Activated CD4-positive, alpha-beta T cell treated with anti-CD3 and anti-CD28 coated beads, Interleukin-2, amount 10 ng/mL, durations not matched to agents 24 days and 14 days (primary cell): ENCODE data around the gene ATP6V0B. TPM values are rescaled to one million over a fixed set of nuclear protein-coding genes. Genes with fewer than 3 reads are reported as not detected.

Experiments used
- DNase-seq: peaks from one replicate; pipeline ENCODE4 v3.0.0; 2022
- H3K27ac Mint-ChIP-seq: one replicate; pipeline ENCODE4 v1.8.0; 2022; ENCODE audit warnings: mild to moderate bottlenecking, mixed read lengths
- H3K27me3 Mint-ChIP-seq: one replicate; pipeline ENCODE4 v1.8.0; 2022; ENCODE audit warnings: mixed read lengths
- H3K36me3 Mint-ChIP-seq: one replicate; pipeline ENCODE4 v1.8.0; 2022; ENCODE audit warnings: low read depth, mild to moderate bottlenecking, mixed read lengths
- H3K4me1 Mint-ChIP-seq: one replicate; pipeline ENCODE4 v1.8.0; 2021; ENCODE audit warnings: mixed read lengths
- H3K4me3 Mint-ChIP-seq: one replicate; pipeline ENCODE4 v1.8.0; 2022; ENCODE audit warnings: mild to moderate bottlenecking, moderate library complexity, mixed read lengths
- H3K9me3 Mint-ChIP-seq: one replicate; pipeline ENCODE4 v1.8.0; 2021; ENCODE audit warnings: mixed read lengths
- intact Hi-C: fragments of 100-400 bp; cut with micrococcal nuclease; formaldehyde crosslinking; loops from one replicate; pipeline ENCODE4 v1.15.1; 2023
- total RNA-seq: library from RNA; stranded (reverse); gene quantifications from 2 replicates; pipeline ENCODE4 v1.2.3, GENCODE V29; 2022

The ATP6V0B gene
- total RNA-seq, 1 donor from 2014 or later: 182 TPM

DNA sequence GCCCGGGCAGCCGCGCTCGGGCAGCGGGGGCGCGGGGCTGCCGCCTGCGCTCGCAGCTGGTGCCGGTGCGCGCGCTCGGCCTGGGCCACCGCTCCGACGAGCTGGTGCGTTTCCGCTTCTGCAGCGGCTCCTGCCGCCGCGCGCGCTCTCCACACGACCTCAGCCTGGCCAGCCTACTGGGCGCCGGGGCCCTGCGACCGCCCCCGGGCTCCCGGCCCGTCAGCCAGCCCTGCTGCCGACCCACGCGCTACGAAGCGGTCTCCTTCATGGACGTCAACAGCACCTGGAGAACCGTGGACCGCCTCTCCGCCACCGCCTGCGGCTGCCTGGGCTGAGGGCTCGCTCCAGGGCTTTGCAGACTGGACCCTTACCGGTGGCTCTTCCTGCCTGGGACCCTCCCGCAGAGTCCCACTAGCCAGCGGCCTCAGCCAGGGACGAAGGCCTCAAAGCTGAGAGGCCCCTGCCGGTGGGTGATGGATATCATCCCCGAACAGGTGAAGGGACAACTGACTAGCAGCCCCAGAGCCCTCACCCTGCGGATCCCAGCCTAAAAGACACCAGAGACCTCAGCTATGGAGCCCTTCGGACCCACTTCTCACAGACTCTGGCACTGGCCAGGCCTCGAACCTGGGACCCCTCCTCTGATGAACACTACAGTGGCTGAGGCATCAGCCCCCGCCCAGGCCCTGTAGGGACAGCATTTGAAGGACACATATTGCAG is 38.2 kb upstream of the ATP6V0B start:
- Mint-ChIP-seq H3K36me3 (peaks cover 7% of the 10 kb centered on the region), H3K27ac (no peak overlapping the region), H3K9me3 (no peaks in the 10 kb centered on the region), H3K4me1 (peaks cover 8% of the 10 kb centered on the region), H3K27me3 (peaks cover 9% of the 10 kb centered on the region), H3K4me3 (peak overlapping the region; percentile 64)
- DNase-seq: peak; percentile 75
- intact Hi-C loops: no loop called here

DNA sequence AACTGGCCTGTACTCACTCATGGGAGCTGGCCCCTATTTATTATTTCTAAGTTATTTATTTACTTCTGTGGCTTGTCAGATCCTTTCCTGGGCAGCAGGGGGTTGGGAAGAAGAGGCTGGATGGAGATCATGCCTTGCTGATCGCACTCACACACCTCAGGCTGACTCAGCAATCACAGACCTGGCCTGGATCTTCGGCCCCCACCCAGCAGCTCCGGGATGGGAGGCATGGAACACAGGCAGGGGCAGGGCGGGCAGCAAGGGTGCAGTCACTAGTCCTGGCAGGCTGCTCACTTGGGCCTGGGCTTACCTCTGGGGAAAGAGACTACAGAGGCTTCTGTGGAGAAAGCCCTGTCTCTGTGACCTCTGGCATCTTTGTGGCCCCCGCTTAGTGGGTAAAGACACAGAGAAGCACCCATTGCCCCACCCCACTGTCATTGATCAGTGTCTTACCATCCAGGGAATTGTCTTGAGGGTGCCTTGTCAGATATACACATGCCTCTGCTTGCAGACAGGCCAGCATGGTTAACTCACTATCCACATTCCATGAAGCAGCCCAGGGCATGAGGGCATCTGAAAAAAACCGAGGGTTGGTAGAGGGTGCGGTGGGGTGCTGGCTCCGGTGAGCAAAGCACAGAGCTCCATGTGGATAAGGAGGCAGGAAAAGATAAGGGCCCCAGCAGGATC is 37.4 kb upstream of the ATP6V0B start:
- Mint-ChIP-seq H3K9me3 (no peaks in the 10 kb centered on the region), H3K27me3 (peaks cover 9% of the 10 kb centered on the region), H3K4me3 (no peak overlapping the region), H3K36me3 (peaks cover 7% of the 10 kb centered on the region), H3K4me1 (peaks cover 8% of the 10 kb centered on the region), H3K27ac (no peak overlapping the region)
- intact Hi-C loops: no loop called here
- no peak for DNase-seq

DNA sequence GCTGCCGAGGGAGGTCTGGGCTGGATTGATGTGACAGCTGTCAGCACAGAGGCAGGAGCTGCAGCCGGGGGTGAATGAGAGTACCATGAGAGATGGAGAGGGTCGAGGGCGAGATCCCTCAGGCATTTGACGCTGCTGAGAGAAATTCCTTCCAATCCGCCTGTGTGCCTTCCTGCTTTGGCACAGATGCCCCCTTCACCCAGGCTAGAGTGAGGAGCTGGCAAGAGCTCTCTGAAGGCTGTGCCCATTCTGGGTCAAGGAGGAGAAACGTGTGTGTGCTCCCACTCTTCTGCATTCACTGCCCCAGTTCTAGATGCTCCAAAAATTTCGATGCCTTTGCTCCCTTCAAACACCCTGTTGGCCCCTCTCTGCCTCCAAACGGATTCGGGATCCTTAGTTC is 36.4 kb upstream of the ATP6V0B start:
- Mint-ChIP-seq H3K4me3 (no peak overlapping the region), H3K9me3 (no peaks in the 10 kb centered on the region), H3K27ac (no peak overlapping the region), H3K36me3 (peaks cover 12% of the 10 kb centered on the region), H3K4me1 (peaks cover 12% of the 10 kb centered on the region), H3K27me3 (peaks cover 3% of the 10 kb centered on the region)
- intact Hi-C loops: no loop called here
- no peak for DNase-seq

DNA sequence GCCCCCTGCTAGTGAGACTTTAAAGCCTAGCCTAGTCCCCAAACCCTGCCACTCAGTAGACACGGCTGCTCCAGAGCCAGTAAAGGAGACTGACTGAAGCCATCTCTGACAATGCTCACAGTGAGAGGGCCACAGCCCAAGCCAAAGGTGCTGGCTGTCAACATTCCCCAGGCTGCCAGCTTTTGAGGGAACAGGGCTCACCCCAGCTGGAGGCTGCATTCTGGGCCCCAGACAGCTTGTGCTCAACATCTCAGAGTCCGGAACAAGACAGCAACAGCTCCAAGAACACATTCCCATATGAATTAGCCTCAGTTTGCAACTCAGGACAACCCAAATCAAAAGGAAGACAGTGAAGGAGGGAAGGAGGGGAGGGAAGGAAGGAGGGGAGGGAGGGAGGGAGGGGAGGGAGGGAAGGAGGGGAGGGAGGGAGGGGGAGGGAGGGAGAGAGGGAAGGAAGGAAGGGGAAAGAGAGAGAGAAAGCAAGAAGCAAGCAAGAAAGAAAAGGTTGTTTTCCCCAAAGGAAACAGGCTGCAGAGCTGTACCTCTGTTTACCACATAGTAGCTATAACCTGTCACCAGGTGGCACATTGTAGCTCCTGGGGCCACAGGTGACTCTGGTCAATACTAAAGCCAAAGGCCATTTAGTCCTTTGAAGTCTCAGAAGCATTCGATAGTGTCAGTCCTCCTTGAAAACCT is 35.7 kb upstream of the ATP6V0B start:
- DNase-seq: no peak
- Mint-ChIP-seq H3K36me3 (peaks cover 12% of the 10 kb centered on the region), H3K4me1 (peaks cover 10% of the 10 kb centered on the region), H3K27ac (no peak overlapping the region), H3K27me3 (peaks cover 3% of the 10 kb centered on the region), H3K4me3 (no peak overlapping the region), H3K9me3 (no peaks in the 10 kb centered on the region)
- intact Hi-C loops: no loop called here

DNA sequence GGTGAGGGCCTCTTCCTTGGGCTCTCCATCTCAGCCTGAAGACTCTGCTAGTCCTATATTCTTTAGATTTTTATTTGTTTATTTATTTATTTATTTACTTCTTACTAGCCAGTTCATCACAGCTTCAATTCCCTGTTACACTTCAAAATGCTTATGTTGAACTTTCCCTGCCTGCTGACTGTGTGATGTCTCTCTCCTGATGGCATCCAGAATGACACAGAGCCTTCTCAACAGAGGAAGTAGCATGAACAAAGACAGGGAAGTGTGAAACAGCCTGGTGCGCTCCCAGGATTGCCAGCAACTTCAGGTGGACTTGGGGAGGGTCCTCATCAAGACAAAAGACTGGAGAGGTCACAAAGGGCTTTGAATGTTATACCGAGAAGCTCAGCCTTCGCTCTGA is 32.3 kb upstream of the ATP6V0B start:
- DNase-seq: no peak
- no peak overlapping the region for H3K27ac Mint-ChIP-seq
- H3K36me3 Mint-ChIP-seq: peaks cover 21% of the 10 kb centered on the region
- H3K27me3 Mint-ChIP-seq: no peaks in the 10 kb centered on the region
- intact Hi-C loops: no loop called here
- H3K9me3 Mint-ChIP-seq: no peaks in the 10 kb centered on the region
- no peak overlapping the region for H3K4me3 Mint-ChIP-seq
- peaks cover 23% of the 10 kb centered on the region for H3K4me1 Mint-ChIP-seq

DNA sequence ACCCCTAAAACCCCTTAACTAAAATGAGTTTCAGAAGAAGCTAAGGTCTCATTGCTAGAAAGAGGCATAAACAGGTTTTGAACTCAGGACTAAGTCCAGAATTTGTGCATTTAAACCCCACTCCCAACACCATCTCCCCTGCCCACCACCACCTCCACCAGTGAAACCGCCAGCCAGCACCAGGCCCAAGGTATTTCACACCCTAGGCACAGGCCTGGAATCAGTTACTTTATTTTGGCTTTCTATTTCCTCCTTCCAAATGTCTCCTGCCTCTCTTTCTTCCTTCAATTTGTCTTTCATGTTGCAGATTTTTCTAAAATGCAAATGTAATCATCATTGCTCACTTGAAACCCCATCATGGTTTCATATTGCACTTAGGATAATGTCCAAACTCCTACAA is 29.9 kb upstream of the ATP6V0B start:
- intact Hi-C loops: no loop called here
- Mint-ChIP-seq H3K36me3 (peaks cover 17% of the 10 kb centered on the region), H3K4me1 (peaks cover 35% of the 10 kb centered on the region), H3K27me3 (no peaks in the 10 kb centered on the region), H3K4me3 (peak overlapping the region; percentile 99), H3K9me3 (no peaks in the 10 kb centered on the region), H3K27ac (peak overlapping the region; percentile 79)
- no peak for DNase-seq

DNA sequence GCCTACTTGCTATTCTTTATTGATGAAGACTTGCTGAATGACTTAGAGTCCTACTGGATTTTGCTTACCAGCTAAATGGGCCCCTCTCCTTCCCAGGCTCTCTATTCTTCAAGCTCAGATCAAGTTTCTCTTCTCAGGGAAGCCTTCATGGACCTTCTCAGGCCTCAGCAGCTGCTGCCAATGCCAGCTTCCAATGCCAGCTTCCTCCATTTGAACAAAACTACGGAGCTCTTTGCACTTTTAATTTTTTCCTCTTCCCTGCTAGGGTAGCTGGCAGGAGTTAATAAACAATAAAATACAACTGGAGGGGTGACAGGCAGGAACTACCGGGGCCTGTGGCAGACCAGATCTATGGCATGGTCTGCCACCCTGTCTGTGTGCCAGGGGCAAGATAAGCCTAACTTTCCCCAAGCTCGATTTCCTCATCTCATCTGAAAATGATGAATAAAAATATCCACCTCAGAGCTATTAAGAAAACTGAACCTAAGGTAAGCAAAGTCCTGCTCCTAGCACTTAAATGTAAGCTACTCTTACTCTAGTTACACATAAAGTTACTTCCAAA is 29.0 kb upstream of the ATP6V0B start:
- Mint-ChIP-seq H3K4me1 (peaks cover 40% of the 10 kb centered on the region), H3K36me3 (peaks cover 20% of the 10 kb centered on the region), H3K9me3 (no peaks in the 10 kb centered on the region), H3K27ac (peak overlapping the region; percentile 97), H3K4me3 (peak overlapping the region; percentile 99), H3K27me3 (no peaks in the 10 kb centered on the region)
- peak; percentile 60 for DNase-seq
- intact Hi-C loops: loop anchor here (1.0 to 2.0 kb wide), 9 partner anchors 24 to 685 kb away; partner anchors contain the start of genes ATP6V0B, CCDC24, KDM4A and ST3GAL3

DNA sequence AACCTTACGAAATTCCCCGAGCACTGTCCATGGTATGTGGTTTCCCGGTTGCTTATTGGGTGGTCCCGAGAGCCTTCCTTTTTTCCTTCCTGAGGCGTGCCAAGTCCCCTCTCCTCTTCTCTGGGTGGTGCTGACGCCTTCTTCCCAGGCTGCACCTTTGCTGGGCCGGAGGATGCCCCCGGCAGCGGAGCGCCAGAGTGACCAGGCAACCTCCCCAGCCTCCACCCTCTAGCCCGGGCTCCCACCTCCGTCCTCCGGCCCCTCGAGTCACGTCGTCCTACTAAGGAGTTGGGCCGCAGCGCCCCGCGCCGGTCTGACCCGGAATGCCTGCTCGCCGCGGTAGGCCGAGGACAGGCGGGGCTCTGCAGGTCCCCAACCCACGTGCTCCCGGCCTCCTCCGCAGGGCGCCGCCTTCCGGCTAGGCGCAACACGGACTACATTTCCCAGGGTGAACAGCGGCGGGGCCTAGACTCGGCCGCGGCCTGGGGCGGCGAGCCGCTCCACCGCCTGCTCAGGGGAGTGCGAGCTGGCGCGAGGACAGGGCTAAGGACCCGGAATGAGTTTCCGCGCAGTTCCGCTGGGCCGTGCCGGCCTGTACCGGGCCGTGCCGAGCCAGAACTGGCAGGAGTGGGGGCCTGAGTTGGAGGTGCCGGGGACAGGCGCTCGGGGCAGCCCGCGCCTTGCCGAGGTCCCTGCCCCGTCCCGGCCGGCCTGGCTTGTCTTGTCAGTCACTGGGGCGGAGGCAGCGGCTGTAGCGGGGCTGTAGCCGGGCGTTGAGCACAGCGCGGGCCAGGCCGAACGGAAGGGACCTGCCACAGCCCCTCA is 28.3 kb upstream of the ATP6V0B start, which contains the start of gene IPO13:
TSS of gene IPO13 (plus strand) at position 715 of the 825 bp plus-strand sequence. CDS start 651 bp downstream, outside the sequence.
- DNase-seq: peak; percentile 99
- Mint-ChIP-seq H3K27ac (peak within 1 kb of the TSS; percentile 97), H3K4me3 (peak within 1 kb of the TSS; percentile 99), H3K27me3 (no peaks in the 10 kb centered on the region), H3K4me1 (peaks cover 44% of the 10 kb centered on the region), H3K36me3 (peaks cover 22% of the 10 kb centered on the region), H3K9me3 (no peaks in the 10 kb centered on the region)
- intact Hi-C loops: loop anchor here (1.0 to 2.0 kb wide), 9 partner anchors 23 to 684 kb away; partner anchors contain the start of genes ATP6V0B, CCDC24, KDM4A and ST3GAL3

DNA sequence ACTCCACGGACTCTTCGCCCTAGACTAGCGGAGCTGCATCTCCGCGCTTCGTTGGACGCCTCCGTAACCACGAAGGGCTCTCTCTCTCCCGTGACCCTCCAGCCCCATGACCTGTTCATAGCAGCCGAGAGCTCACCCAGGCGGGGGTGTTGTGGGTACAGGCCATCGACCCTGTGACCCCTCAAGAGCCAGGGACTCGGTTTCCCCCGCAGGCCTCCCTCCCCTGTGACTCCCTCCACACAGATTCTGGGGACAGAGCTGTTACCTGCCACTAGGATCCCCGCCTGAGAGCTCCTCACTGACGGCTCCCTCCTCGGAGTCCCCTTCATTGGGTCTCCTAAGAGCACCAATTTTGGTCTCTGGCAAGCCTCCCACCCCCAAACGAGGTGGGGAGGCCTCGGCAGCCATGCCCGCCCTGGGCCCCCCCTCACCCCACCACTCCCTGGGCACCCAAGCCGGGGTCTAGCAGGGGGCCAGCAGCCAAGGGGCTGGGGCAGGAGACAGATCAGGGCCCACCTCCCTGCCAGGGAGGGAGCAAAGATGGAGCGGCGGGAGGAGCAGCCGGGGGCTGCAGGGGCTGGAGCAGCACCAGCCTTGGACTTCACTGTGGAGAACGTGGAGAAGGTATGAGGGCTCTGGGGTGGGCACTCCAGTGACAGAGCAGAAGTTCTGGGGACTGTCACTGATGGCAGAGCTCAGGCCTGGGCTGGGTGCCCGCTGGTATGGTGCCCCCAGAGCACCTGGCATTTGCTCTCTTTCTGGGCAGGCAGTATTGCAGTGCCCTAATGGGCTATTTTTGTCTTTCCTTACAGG is 27.5 kb upstream of the ATP6V0B start:
- Mint-ChIP-seq H3K27me3 (no peaks in the 10 kb centered on the region), H3K4me1 (peaks cover 45% of the 10 kb centered on the region), H3K4me3 (peak overlapping the region; percentile 99), H3K27ac (peak overlapping the region; percentile 97), H3K36me3 (peaks cover 22% of the 10 kb centered on the region), H3K9me3 (no peaks in the 10 kb centered on the region)
- no peak for DNase-seq
- intact Hi-C loops: loop anchor here (2.0 kb wide), 3 partner anchors 296 to 684 kb away; partner anchors contain the start of gene KDM4A

DNA sequence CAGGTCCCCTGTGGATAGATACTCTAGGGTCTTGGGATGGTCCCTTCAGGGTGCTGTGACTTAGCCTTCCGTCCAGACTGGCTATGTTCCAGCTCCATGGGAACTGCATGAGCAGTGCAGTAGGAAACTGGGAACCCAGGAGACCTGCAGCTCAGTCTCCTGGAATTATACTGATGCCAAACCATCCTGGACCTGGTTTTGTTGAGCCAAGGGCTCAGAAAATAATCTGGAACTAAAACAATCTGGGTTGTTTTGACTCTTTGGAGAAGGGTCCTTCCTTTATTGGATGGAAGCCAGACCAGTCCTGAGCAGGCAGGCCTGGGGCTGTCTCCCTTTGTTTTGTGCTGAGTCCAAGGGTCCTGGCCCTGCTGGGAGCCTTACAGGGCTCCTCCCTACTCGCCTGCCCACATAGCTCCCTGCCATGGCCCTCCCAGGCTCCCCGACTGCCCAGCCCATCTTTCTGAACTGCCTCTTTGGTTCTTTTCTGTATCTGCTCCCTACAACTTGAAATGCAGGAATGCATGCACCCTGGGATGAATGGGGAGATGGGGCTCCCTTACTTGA is 26.8 kb upstream of the ATP6V0B start:
- no peaks in the 10 kb centered on the region for H3K27me3 Mint-ChIP-seq
- peaks cover 42% of the 10 kb centered on the region for H3K4me1 Mint-ChIP-seq
- H3K4me3 Mint-ChIP-seq: peak overlapping the region; percentile 99
- H3K27ac Mint-ChIP-seq: peak overlapping the region; percentile 97
- H3K9me3 Mint-ChIP-seq: no peaks in the 10 kb centered on the region
- no peak for DNase-seq
- peaks cover 20% of the 10 kb centered on the region for H3K36me3 Mint-ChIP-seq
- intact Hi-C loops: loop anchor here (2.0 kb wide), 3 partner anchors 297 to 683 kb away; partner anchors contain the start of gene KDM4A

DNA sequence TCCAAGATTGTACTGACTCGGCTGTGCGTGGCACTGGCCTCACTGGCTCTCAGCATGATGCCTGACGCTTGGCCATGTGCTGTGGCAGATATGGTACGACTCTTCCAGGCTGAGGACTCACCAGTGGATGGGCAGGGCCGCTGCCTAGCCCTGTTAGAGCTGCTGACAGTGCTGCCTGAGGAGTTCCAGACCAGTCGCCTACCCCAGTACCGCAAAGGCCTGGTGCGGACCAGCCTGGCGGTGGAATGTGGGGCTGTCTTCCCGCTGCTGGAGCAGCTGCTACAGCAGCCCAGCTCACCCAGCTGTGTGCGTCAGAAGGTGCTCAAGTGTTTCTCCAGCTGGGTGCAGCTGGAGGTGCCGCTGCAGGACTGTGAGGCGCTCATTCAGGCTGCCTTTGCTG is 25.1 kb upstream of the ATP6V0B start:
- Mint-ChIP-seq H3K4me3 (no peak overlapping the region), H3K9me3 (no peaks in the 10 kb centered on the region), H3K4me1 (peaks cover 35% of the 10 kb centered on the region), H3K36me3 (peaks cover 14% of the 10 kb centered on the region), H3K27ac (no peak overlapping the region), H3K27me3 (no peaks in the 10 kb centered on the region)
- intact Hi-C loops: no loop called here
- no peak for DNase-seq
